Heart left ventricle (tissue), 16 donors: Measurements from ENCODE around the gene TMC2. TPM values are rescaled to one million over a fixed set of nuclear protein-coding genes. Genes with fewer than 3 reads are reported as not detected.
A peak's percentile ranks its signal among the peaks of the same experiment; 100 is the strongest.

ENCODE experiments used
- ATAC-seq, 4 donors: fragments of 200-7000 bp; cut with Tn5 transposase; one replicate each; pipeline ENCODE4 v1.9.1; 2020 to 2022; ENCODE audit warnings: moderate library complexity in 4 of 4, mild to moderate bottlenecking in 3 of 4, moderate number of reproducible peaks in 1 of 4
- DNase-seq, 5 donors: peaks; one replicate each; pipeline ENCODE4 v3.0.0-alpha.2; 2020
- H3K27ac ChIP-seq, 12 donors: fragments of 200-600 bp; sonication (generic) in 4 of 12; one replicate each; pipeline versions ENCODE4 v1.5.0 to v1.8.0; 2016 to 2022; ENCODE audit warnings: mild to moderate bottlenecking in 2 of 12
- H3K27me3 ChIP-seq, 9 donors: fragments of 200-600 bp; sonication (generic) in 2 of 9; one replicate each; pipeline versions ENCODE4 v1.5.1 to v1.8.0; 2016 to 2022; ENCODE audit warnings: mild to moderate bottlenecking in 3 of 9
- H3K36me3 ChIP-seq, 9 donors: fragments of 200-600 bp; sonication (generic) in 2 of 9; one replicate each; pipeline versions ENCODE4 v1.5.0 to v1.8.0; 2018 to 2022; ENCODE audit warnings: mild to moderate bottlenecking in 2 of 9
- H3K4me1 ChIP-seq, 12 donors: fragments of 200-600 bp; sonication (generic) in 4 of 12; one replicate each; pipeline versions ENCODE4 v1.5.0 to v1.8.0; 2016 to 2022; ENCODE audit warnings: mild to moderate bottlenecking in 3 of 12
- H3K4me3 ChIP-seq, 12 donors: fragments of 200-600 bp; sonication (generic) in 4 of 12; one replicate each; pipeline versions ENCODE4 v1.5.0 to v1.8.0; 2017 to 2022; ENCODE audit warnings: mild to moderate bottlenecking in 9 of 12, moderate library complexity in 4 of 12
- H3K9me3 ChIP-seq, 12 donors: fragments of 200-600 bp; sonication (generic) in 4 of 12; one replicate each; pipeline versions ENCODE4 v1.5.0 to v1.8.0; 2016 to 2022; ENCODE audit warnings: mild to moderate bottlenecking in 1 of 12
- CTCF ChIP-seq, 12 donors: fragments of 200-600 bp; sonication (generic) in 4 of 12; IDR thresholded peaks; one replicate each; pipeline versions ENCODE4 v1.5.0 to v1.8.0; 2018 to 2022; ENCODE audit warnings: antibody characterized with exemption in 12 of 12, mild to moderate bottlenecking in 5 of 12
- POLR2A ChIP-seq, 2 donors: fragments of 450-650 bp; IDR thresholded peaks; one replicate each; pipeline ENCODE4 v1.6.1; 2017; ENCODE audit warnings: antibody characterized with exemption in 2 of 2, mild to moderate bottlenecking in 2 of 2, moderate library complexity in 2 of 2
- WGBS, 4 donors: extraction: QIAGEN DNeasy Blood & Tissue Kit in 2 of 4; methylation state at CpG; one replicate each; pipeline versions ENCODE4 v1.1.5 to v1.1.7; 2013 to 2018; 5-methylcytosine and 5-hydroxymethylcytosine counted together
- intact Hi-C, 10 donors: fragments of 100-400 bp; cut with DNase I; formaldehyde crosslinking; loops; one replicate each; pipeline versions ENCODE4 v1.11.1 to v1.14.2; 2022
- polyA plus RNA-seq, 2 donors: library from polyadenylated mRNA; stranded (reverse); fragments of 200-250 nt; gene quantifications; one replicate each; pipeline ENCODE4 v1.2.3, GENCODE V29; 2013
- total RNA-seq, 9 donors: library from RNA; depleted of rRNA in 2 of 9; stranded (reverse); fragments of >200 nt in 2 of 9; fragmentation: NEBNext Ultra II Directional in 3 of 9; extraction: Animal tissue kit (Norgen Biotek cat#: 25700) in 3 of 9; gene quantifications; one replicate each; pipeline versions ENCODE4 v1.1.0 to v1.2.4, GENCODE V29; 2016 to 2023
- donor health status: ischemic (EF 13 %, LVEDD 7.1; RV severe dilation, severe dysfunction).
- donor health status: healthy with polysubstance abuse.
- donor health status: DM: no; HTN: yes; CAD: no.
- donor health status: DM: no; HTN: no; CAD: no.
- donor health status: ischemic (EF 25% LVEDD 6.9; RV normal size, moderate dysfunction).
- donor health status: ischemic (EF 25% LVEDD 5.7; RV mildly dilated, moderate dysfunction).
- donor health status: healthy.
- donor health status: DM: yes; HTN: yes; CAD: no.
- donor health status: ischemic (EF 35%, LVEDD 5.7; RV mildly dilated, moderate dysfunction).
- donor health status: nonischemic (EF 11% LVEDD 7.7; RV severe dilation, severe dysfunction).
- donor health status: DM: yes; HTN: yes; CAD: no.
- donor health status: PGD.
- donor health status: ischemic (EF 29% LVEDD 5.4; RV normal size, mild dysfunction).
- donor health status: nonischemic (EF 23%, LVEDD 6.1; RV moderate dilation, normal function).

TMC2 gene
- total and polyA plus RNA-seq, 11 donors = not detected

GRCh38 chr20:2545594-2545993, 9.2 kb downstream of the TMC2 start:
- WGBS, 4 donors = 67 to 86% (median 81%) methylated on average over 2 of the region's 2 CpGs
- DNase-seq (no peak), ATAC-seq (no peak)
- TF ChIP-seq POLR2A (IDR thresholded peaks at IDR 0.05) (no peak), CTCF (IDR thresholded peaks at IDR 0.05) (no peak)
- Histone ChIP-seq H3K36me3 (no peaks in the 10 kb centered on the region), H3K9me3 (no peaks in the 10 kb centered on the region), H3K4me3 (no peak overlapping the region), H3K27ac (no peak overlapping the region), H3K27me3 (peaks cover 0 to 42% (median 0%) of the 10 kb centered on the region in 9 donors), H3K4me1 (no peaks in the 10 kb centered on the region)
- intact Hi-C loops = no loop called here

- DNase-seq (no peak), ATAC-seq (no peak)
- Histone ChIP-seq H3K27ac (no peak overlapping the region), H3K27me3 (peaks cover 24 to 87% (median 50%) of the 10 kb centered on the region in 9 donors), H3K9me3 (no peaks in the 10 kb centered on the region), H3K4me3 (peak overlapping the region in 1 of 12 donors; percentile 7), H3K4me1 (peaks cover 0 to 11% (median 5%) of the 10 kb centered on the region in 12 donors), H3K36me3 (no peaks in the 10 kb centered on the region)
- intact Hi-C loops = no loop called here
- 23 to 32% (median 28%) methylated on average over 22 of the region's 22 CpGs for WGBS, 4 donors
- TF ChIP-seq POLR2A (IDR thresholded peaks at IDR 0.05) (no peak), CTCF (IDR thresholded peaks at IDR 0.05) (no peak)
Observed at GRCh38 chr20:2557873-2558580, 21.7 kb downstream of the TMC2 start.

GRCh38 chr20:2558581-2559278, 22.4 kb downstream of the TMC2 start:
- peak overlapping the region in 9 of 12 donors; percentile 6 to 32 (median 15) for H3K4me3 ChIP-seq
- no peaks in the 10 kb centered on the region for H3K36me3 ChIP-seq
- ATAC-seq (no peak), DNase-seq (no peak)
- H3K27ac ChIP-seq = no peak overlapping the region
- intact Hi-C loops = no loop called here
- H3K9me3 ChIP-seq = no peaks in the 10 kb centered on the region
- peaks cover 24 to 86% (median 50%) of the 10 kb centered on the region in 9 donors for H3K27me3 ChIP-seq
- TF ChIP-seq POLR2A (IDR thresholded peaks at IDR 0.05) (no peak), CTCF (IDR thresholded peaks at IDR 0.05) (no peak)
- WGBS, 4 donors = 2 to 7% (median 5%) methylated on average over 35 to 54 of the region's 54 CpGs
- peaks cover 0 to 11% (median 5%) of the 10 kb centered on the region in 12 donors for H3K4me1 ChIP-seq

- no peak for TF ChIP-seq POLR2A (IDR thresholded peaks at IDR 0.05)
- no peak for TF ChIP-seq CTCF (IDR thresholded peaks at IDR 0.05)
- Histone ChIP-seq H3K4me1 (peaks cover 0 to 11% (median 5%) of the 10 kb centered on the region in 12 donors), H3K27ac (no peak overlapping the region), H3K4me3 (peak overlapping the region in 1 of 12 donors; percentile 15), H3K36me3 (no peaks in the 10 kb centered on the region), H3K27me3 (peaks cover 24 to 81% (median 50%) of the 10 kb centered on the region in 9 donors), H3K9me3 (no peaks in the 10 kb centered on the region)
- intact Hi-C loops = no loop called here
- no peak for ATAC-seq
- no peak for DNase-seq
- WGBS, 4 donors = 39 to 54% (median 47%) methylated on average over 3 of the region's 3 CpGs
Observed at GRCh38 chr20:2559279-2559626, 22.9 kb downstream of the TMC2 start.
